ENCODE measurements around the gene PRDM16. TPM values are rescaled to one million over a fixed set of nuclear protein-coding genes. Genes with fewer than 3 reads are reported as not detected.

PRDM16 gene
- total RNA-seq, 1 experiment from 2014 or later = not detected

- DNase-seq (ENCODE audit: low spot score) = no peak
Measured at GRCh38 chr1:3368059-3368458, 299.1 kb downstream of the PRDM16 start.

- no peak for DNase-seq (ENCODE audit: low spot score)
Measured at GRCh38 chr1:3368711-3369445, 299.9 kb downstream of the PRDM16 start.

GRCh38 chr1:3369446-3370076, 300.6 kb downstream of the PRDM16 start:
- no peak for DNase-seq (ENCODE audit: low spot score)

- no peak for DNase-seq (ENCODE audit: low spot score)
Measured at GRCh38 chr1:3370856-3371703, 302.1 kb downstream of the PRDM16 start.

DNA sequence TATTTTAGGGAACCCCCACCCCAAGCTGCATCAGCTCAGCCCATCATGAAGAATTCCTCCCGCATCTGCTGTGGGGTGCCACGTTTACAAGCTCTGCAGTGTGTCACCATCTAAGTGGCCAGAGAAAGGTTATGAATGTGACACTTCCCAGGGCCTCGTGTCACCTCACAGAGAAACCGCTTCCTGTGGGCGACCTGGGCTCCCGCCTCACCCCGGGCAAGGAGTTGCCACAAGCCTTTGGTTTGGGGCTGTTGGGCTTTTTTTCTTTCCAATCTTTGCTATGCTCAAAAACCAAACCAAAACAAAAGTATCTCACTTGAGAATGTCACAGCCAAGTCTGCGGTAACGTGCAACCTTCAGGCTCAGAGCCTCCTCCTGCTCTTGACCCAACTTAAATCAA, 303.3 kb downstream of the PRDM16 start:
- no peak for DNase-seq (ENCODE audit: low spot score)

DNA sequence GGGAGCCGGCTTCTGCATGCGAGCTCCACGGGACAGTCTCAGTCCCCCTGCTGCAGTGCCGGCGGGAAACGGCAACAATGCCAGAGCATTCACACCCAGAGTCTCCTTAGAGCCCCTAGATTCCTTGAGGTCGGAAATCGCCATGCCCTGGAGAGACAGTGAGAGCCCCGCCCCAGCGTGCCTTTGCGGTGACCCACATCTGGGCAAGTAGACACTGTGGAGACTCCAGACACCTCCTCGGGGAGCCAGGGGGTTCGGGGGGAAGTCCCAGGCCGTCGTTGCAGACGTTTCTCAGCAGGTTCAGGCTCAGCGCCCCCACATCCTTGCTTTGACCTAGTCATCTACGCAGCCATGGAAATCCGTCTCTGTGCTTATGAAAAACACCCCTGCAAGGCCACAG, 304.2 kb downstream of the PRDM16 start:
- no peak for DNase-seq (ENCODE audit: low spot score)

DNA sequence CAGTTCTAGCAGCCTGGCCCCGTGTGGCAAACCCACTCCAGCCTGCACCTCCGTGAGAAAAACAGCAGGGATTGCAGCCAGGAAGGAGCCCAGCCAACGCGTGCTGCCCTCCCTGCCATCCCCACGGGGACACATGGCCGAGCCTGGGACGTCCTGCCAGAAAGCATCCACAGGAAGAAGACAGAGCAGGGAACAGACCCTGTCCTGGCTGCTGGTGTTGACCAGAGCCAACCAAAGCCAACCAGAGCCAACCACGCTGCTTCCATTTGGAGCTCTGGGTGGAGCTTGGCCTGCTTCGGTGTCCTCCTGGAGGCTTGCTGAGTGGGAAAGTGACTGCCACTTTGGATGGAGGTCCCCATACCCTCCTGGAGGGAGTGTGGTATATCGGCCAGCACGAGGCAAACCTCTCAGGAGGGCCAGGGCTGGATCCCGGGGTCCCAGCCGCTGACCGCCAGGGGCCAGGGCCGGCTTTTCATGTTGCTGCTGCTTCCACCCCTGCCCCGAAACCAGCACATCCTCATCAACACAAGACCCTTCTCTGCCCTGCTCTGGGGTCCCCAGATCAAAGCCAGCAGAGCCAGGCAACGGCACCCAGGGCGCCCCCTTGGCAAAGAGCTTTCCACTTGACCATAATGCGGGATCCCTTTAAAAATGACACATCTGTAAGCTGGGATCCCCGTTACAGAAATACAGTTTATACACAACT, 304.9 kb downstream of the PRDM16 start:
- no peak for DNase-seq (ENCODE audit: low spot score)

- DNase-seq (ENCODE audit: low spot score) = no peak
Measured at GRCh38 chr1:3375245-3375644, 306.2 kb downstream of the PRDM16 start.

- no peak for DNase-seq (ENCODE audit: low spot score)
Measured at GRCh38 chr1:3377166-3377565, 308.2 kb downstream of the PRDM16 start.

DNA sequence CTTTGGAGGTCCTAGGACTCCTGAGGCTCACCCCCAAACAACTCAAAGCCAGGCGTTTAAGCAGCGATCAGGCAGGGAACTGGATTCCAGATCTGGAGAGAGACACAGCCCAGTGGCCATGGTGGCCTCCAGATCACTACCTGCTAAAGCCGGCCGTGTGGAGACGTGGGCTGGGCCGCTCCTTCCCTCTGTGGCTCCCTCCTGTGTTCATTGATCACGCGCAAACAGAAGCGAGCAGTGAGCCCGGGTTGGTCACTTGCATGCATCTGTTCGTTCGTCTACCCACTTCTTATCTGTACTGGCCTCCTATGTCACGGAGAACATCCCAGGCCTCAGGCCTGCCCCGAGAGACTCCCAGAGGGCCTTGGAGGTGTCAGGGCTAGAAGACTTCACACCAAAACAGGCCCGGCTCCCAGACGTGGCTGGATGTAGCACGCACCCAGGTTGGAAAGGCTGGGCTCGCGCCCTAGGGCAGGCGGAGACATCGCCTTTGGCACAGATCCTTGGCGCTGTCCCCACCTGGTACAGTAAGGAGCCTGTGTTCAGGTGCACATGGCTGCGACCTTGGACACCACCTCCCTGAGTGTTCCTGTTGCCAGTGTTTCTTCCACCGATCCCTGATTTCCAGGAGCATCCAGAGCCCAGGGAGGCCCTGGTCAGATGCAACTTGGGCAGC, 308.7 kb downstream of the PRDM16 start:
- DNase-seq (ENCODE audit: low spot score) = no peak

DNA sequence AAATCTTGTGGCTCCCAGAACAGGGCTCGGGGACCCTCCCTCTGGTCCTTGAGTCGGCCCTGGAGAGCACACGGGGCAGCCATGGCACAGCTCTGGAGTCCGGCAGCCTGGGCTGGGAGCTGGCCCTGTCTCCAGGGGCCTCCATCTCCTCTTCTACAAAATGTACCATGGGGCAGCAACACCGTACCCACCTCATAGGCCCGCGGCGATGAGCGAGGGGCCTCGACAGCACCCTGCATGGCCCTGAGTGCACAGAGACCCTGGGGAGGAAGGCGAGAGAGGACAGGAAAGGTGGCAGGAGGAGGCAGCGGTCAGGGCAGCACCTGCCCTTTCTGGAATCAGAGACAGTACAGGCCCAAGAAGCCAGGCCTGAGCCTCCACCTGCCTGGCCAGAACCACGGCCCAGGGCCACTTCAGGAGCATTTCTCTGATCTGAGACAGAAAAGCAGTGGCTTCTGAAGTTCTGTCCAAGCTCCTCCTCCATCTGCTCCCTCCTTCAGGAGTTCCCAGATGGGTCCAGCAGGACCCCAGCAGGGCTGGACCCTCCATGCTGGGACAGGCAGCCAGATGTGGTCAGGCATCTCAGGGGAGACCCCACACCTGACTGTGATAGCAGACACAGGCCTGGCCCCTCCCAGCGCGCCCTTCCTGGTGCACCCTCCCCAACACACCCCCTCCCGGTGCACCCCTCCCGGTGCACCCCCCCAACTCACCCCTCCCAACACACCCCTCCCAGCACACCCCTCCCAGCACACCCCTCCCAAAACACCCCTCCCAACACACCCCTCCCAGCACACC, 309.6 kb downstream of the PRDM16 start:
- DNase-seq (ENCODE audit: low spot score) = no peak

DNA sequence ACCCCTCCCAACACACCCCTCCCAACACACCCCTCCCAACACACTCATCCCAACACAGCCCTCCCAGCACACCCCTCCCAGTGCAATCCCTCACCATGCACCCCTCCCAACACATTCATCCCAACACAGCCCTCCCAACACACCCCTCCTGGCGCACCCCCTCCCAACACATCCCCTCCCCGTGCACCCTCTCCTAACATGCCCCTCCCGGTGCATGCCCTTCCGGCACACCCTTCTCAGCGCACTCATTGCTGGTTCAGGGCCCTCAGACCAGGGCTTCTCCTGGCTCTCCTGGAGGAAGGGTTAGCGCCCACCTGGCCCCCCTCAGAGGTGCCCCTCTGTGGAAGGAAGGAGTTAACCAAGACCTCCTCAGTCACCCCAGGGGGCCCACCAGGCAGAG, 310.9 kb downstream of the PRDM16 start:
- DNase-seq (ENCODE audit: low spot score) = no peak

GRCh38 chr1:3380469-3380868, 311.5 kb downstream of the PRDM16 start:
- no peak for DNase-seq (ENCODE audit: low spot score)

- no peak for DNase-seq (ENCODE audit: low spot score)
Measured at GRCh38 chr1:3381901-3382300, 312.9 kb downstream of the PRDM16 start.

- DNase-seq (ENCODE audit: low spot score) = no peak
Measured at GRCh38 chr1:3382326-3383057, 313.5 kb downstream of the PRDM16 start.

- DNase-seq (ENCODE audit: low spot score) = no peak
Measured at GRCh38 chr1:3383679-3384078, 314.7 kb downstream of the PRDM16 start.

DNA sequence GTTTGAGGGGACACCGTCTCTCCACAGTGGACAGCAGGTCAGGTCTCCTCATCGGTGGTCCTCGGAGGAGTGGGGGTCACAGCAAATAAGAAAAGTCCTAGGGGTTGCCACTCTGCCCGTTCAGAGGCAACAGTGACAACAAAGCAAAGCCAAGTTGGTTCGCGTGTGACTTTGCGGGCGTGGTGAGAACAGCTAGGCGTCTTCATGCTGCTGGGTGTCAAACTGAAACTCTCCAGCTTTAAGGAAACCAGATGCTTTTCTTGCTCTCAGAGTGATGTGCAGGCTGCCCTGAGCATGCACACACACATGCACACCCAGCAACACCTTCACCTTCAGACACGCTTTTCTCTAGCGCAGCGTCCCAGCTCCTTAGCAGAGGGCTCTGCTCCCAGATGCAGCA, 315.4 kb downstream of the PRDM16 start:
- no peak for DNase-seq (ENCODE audit: low spot score)

GRCh38 chr1:3386205-3387002, 317.4 kb downstream of the PRDM16 start:
- DNase-seq (ENCODE audit: low spot score) = no peak

GRCh38 chr1:3387401-3387800, 318.4 kb downstream of the PRDM16 start:
- DNase-seq (ENCODE audit: low spot score) = no peak

Data from HT-29 (cell line).